Ectodermal cell (in vitro differentiated cells): ENCODE results near the gene RPTOR.

ENCODE experiments used
- H3K27ac ChIP-seq: 2 replicates; pipeline ENCODE4 v1.7.0; 2013; ENCODE audit warnings: mild to moderate bottlenecking, low read depth, low read length; ENCODE audit not compliant: insufficient read depth, poor library complexity, severe bottlenecking
- H3K27me3 ChIP-seq: 2 replicates; pipeline ENCODE4 v1.7.0; 2013; ENCODE audit warnings: mild to moderate bottlenecking, low read length; ENCODE audit not compliant: insufficient read depth, control insufficient read depth, poor library complexity, severe bottlenecking
- H3K36me3 ChIP-seq: one replicate; pipeline ENCODE4 v1.7.0; 2013; ENCODE audit warnings: low read length; ENCODE audit not compliant: control insufficient read depth, insufficient read depth
- H3K4me1 ChIP-seq: one replicate; pipeline ENCODE4 v1.7.0; 2013; ENCODE audit warnings: low read length; ENCODE audit not compliant: control insufficient read depth, insufficient read depth
- H3K4me3 ChIP-seq: 2 replicates; pipeline ENCODE4 v1.7.0; 2013; ENCODE audit warnings: low read depth, low read length, control low read depth; ENCODE audit not compliant: insufficient read depth
- H3K9me3 ChIP-seq: 2 replicates; pipeline ENCODE4 v1.7.0; 2013; ENCODE audit warnings: mild to moderate bottlenecking, low read length, moderate library complexity; ENCODE audit not compliant: control insufficient read depth
- WGBS, 2 experiments: methylation state at CpG; one replicate each; pipeline ENCODE4 v1.1.7; 2013; ENCODE audit warnings: missing lambda C conversion rate in 2 of 2; 5-methylcytosine and 5-hydroxymethylcytosine counted together

Gene RPTOR

GRCh38 chr17:80664217-80664790, 119.7 kb downstream of the RPTOR start:
- 59 to 61% methylated on average over 6 to 7 of the region's 7 CpGs for WGBS, 2 experiments
- Histone ChIP-seq H3K9me3 (no peaks in the 10 kb centered on the region), H3K27ac (no peak overlapping the region), H3K36me3 (no peaks in the 10 kb centered on the region), H3K4me3 (no peak overlapping the region), H3K27me3 (no peaks in the 10 kb centered on the region), H3K4me1 (peaks cover 26% of the 10 kb centered on the region)

DNA sequence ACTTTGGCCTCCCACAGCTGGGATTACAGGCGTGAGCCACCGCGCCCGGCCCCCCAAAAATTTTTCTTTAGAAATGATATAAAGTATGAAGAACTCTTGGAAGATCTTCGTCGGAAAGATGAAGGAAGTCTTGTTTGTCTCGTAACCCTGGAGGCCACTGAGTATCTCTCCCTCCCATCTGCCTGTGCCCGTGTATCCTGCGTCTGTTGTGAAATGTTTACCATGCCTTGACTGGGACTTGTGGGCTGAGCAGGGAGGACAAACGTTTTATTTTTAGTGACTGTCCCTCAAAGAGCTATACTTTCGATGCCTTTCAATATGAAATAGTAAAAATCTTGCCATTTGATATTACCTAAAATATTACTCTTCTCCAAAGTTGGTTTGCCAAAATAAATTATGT, 121.2 kb downstream of the RPTOR start:
- 92 to 93% methylated on average over 11 of the region's 11 CpGs for WGBS, 2 experiments
- Histone ChIP-seq H3K4me1 (peaks cover 26% of the 10 kb centered on the region), H3K9me3 (no peaks in the 10 kb centered on the region), H3K27me3 (no peaks in the 10 kb centered on the region), H3K36me3 (no peaks in the 10 kb centered on the region), H3K27ac (no peak overlapping the region), H3K4me3 (no peak overlapping the region)

- Histone ChIP-seq H3K4me1 (peaks cover 26% of the 10 kb centered on the region), H3K9me3 (no peaks in the 10 kb centered on the region), H3K27ac (no peak overlapping the region), H3K27me3 (no peaks in the 10 kb centered on the region), H3K4me3 (no peak overlapping the region), H3K36me3 (no peaks in the 10 kb centered on the region)
- WGBS, 2 experiments = 95 to 97% methylated on average over 12 of the region's 12 CpGs
These were observed 122.2 kb downstream of the RPTOR start for GRCh38 chr17:80666867-80667266.

GRCh38 chr17:80667462-80668277, 123.0 kb downstream of the RPTOR start:
- no peaks in the 10 kb centered on the region for H3K9me3 ChIP-seq
- H3K36me3 ChIP-seq = no peaks in the 10 kb centered on the region
- no peak overlapping the region for H3K27ac ChIP-seq
- H3K4me1 ChIP-seq = peaks cover 26% of the 10 kb centered on the region
- no peaks in the 10 kb centered on the region for H3K27me3 ChIP-seq
- no peak overlapping the region for H3K4me3 ChIP-seq
- 94 to 95% methylated on average over 12 of the region's 12 CpGs for WGBS, 2 experiments

DNA sequence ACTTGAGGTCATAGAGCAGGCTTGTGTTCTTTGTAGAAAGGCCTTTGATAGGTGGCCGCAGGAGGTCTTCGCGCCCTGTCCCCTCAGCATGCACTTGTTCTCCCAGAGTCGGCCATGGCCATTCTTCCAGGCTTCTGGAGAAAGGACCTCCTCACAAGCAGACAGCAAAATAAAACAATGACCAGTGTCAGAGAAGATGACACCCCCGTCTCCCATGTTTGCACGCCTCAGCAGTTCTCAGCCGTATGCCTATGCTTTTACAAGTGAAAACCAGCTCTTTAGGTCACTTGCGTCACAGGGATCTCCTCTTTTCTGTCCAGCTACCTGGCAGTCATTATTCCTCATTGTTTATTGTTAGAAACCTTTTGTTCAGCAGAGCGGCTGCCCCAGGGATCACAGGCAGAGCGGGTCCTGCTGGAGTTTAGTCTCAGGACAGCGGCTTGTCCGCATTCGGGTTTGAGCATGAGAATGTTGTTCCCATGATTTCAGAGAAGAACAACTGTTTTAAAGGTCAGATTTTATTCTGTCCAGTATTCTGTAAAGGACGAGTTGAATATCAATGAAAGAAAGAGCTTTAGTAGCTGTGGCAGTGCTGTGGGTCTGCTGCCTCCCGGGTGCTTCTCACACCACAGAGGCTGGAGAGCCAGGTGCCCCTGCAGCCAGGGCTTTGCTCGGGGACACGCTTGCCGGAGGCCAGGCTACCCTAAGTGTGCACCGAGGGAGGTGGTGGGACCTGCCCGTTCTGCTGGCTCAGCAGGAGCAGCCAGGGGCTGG, 123.9 kb downstream of the RPTOR start:
- peak overlapping the region; percentile 57 for H3K27ac ChIP-seq
- 78 to 79% methylated on average over 20 of the region's 20 CpGs for WGBS, 2 experiments
- no peaks in the 10 kb centered on the region for H3K27me3 ChIP-seq
- no peaks in the 10 kb centered on the region for H3K9me3 ChIP-seq
- no peak overlapping the region for H3K4me3 ChIP-seq
- no peaks in the 10 kb centered on the region for H3K36me3 ChIP-seq
- H3K4me1 ChIP-seq = peaks cover 30% of the 10 kb centered on the region

- WGBS, 2 experiments = 87 to 94% methylated on average over 14 of the region's 14 CpGs
- H3K4me3 ChIP-seq = no peak overlapping the region
- H3K9me3 ChIP-seq = no peaks in the 10 kb centered on the region
These were observed 126.6 kb downstream of the RPTOR start for GRCh38 chr17:80671039-80671824.

GRCh38 chr17:80671825-80672110, 127.1 kb downstream of the RPTOR start:
- 93 to 96% methylated on average over 5 of the region's 5 CpGs for WGBS, 2 experiments

More at GRCh38 chr17:80671039-80671824, 126.6 kb downstream of the RPTOR start:
- Histone ChIP-seq H3K36me3 (no peaks in the 10 kb centered on the region), H3K27me3 (no peaks in the 10 kb centered on the region), H3K27ac (no peak overlapping the region), H3K4me1 (peaks cover 25% of the 10 kb centered on the region)

DNA sequence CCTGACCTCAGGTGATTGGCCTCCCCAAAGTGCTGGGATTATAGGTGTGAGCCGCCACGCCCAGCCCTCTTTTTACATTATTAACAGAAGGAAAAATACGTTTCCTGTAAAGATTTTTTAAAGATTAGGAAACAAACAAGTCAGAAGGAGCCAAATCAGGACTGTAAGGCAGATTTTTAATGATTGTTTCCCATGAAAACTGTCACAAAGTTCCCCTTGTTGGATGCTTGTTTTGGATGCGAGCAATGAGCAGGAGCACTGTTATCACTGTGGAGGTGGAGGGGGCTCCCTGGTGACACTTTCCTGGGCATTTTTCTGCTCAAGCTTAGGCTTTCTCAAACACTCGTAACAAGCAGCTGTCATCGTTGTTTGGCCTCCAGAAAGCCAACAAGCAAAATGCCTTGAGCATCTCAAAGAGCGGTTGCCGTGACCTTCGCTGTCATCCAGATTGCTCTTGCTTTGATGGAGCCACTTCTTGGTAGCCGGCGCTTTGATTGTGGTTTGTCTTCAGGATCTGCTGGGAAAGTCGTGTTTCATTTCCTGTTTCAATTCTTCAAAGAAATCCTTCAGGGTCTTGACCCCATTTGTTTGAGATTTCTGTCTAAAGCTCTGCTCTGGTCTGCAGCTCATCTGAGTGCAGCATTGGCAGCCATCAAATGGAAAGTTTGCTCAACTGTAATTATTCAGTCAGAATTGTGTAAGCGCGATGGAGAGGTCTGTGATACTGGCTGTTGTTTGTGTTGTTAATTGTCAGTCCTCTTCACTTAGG, 128.7 kb downstream of the RPTOR start:
- Histone ChIP-seq H3K36me3 (no peaks in the 10 kb centered on the region), H3K4me1 (peaks cover 16% of the 10 kb centered on the region)
- 91% methylated on average over 14 of the region's 14 CpGs for WGBS, 2 experiments

More at GRCh38 chr17:80671825-80672110, 127.1 kb downstream of the RPTOR start:
- no peaks in the 10 kb centered on the region for H3K9me3 ChIP-seq
- H3K4me1 ChIP-seq = peaks cover 25% of the 10 kb centered on the region
- no peak overlapping the region for H3K27ac ChIP-seq
- H3K4me3 ChIP-seq = no peak overlapping the region
- H3K36me3 ChIP-seq = no peaks in the 10 kb centered on the region
- no peaks in the 10 kb centered on the region for H3K27me3 ChIP-seq

DNA sequence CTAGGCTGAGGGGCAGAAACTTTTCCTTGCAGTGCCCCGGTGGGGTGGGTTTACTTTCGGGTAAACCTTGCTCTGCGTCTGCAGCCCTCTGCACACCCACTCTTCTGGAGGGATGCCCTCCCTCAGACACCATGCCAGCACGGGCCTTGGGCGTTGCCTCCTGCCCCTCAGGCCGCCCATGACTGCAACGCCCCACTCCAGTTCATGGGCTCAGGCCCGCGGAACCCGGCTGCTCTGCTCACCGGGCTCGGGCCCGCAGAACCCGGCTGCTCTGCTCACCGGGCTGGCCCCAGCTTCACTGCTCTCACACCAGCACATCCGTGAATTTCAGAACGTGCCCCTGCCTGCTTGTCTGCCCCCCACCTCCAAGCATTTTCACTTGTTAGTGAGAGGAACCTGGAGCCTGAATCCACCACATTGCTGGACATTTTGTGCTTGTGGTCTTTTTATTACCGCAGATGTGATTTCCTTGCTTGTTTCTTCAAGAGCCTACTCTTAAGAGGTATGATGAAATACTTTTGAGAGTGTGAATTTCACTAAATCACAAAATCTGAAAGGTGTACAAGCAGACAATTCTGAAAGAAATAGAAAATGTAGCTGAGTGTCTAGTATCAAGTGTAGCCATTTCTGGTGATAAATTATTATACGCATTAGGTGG, 130.9 kb downstream of the RPTOR start:
- Histone ChIP-seq H3K36me3 (no peaks in the 10 kb centered on the region), H3K4me1 (peaks cover 19% of the 10 kb centered on the region), H3K27me3 (no peaks in the 10 kb centered on the region), H3K4me3 (no peak overlapping the region), H3K27ac (no peak overlapping the region), H3K9me3 (no peaks in the 10 kb centered on the region)
- 93 to 95% methylated on average over 19 of the region's 19 CpGs for WGBS, 2 experiments

More for the DNA sequence above, 128.7 kb downstream of the RPTOR start:
- Histone ChIP-seq H3K27ac (no peak overlapping the region), H3K9me3 (no peaks in the 10 kb centered on the region), H3K4me3 (no peak overlapping the region), H3K27me3 (no peaks in the 10 kb centered on the region)
